OCI-LY7 (cell line): Measurements from ENCODE around the gene THSD7B. TPM values are rescaled to one million over a fixed set of nuclear protein-coding genes. Genes with fewer than 3 reads are reported as not detected.

Source experiments
- BruUV-seq: library from RNA; stranded (reverse); fragments of 400-500 nt; replicated peaks from 2 replicates; lab custom pipeline; 2021; lab: Mats Ljungman, UMichigan
- CTCF ChIA-PET: fragments of 300-600 bp; sonication (Branson Sonifier 250); formaldehyde crosslinking; loops from one replicate; lab custom pipeline; 2022; ENCODE audit warnings: antibody characterized with exemption; ENCODE audit not compliant: unreplicated experiment; lab: Charles Lee
- POLR2A ChIA-PET: fragments of 300-600 bp; sonication (Branson Sonifier 250); formaldehyde crosslinking; loops from one replicate; lab custom pipeline; 2022; ENCODE audit warnings: antibody characterized with exemption; lab: Charles Lee
- DNase-seq: peaks from one replicate; pipeline ENCODE4 v3.0.0-alpha.2; 2015; ENCODE audit warnings: low spot score
- H2AFZ ChIP-seq: fragments of 200-600 bp; sonication (generic), shearing (Covaris generic); 2 replicates; pipeline ENCODE4 v1.6.1; 2014; ENCODE audit warnings: mild to moderate bottlenecking, antibody characterized with exemption, low read length, moderate library complexity
- H3K27ac ChIP-seq: fragments of 200-600 bp; sonication (generic); 2 replicates; pipeline ENCODE4 v1.5.1; 2014; ENCODE audit warnings: mixed run types, low read depth, mild to moderate bottlenecking, moderate library complexity, low read length, inconsistent platforms; ENCODE audit not compliant: poor library complexity, severe bottlenecking
- H3K36me3 ChIP-seq: fragments of 200-600 bp; sonication (generic); 2 replicates; pipeline ENCODE4 v1.6.1; 2014; ENCODE audit warnings: mild to moderate bottlenecking, antibody characterized with exemption, low read length, moderate library complexity, mixed read lengths; ENCODE audit not compliant: insufficient read depth
- H3K4me1 ChIP-seq: fragments of 200-600 bp; sonication (generic); 2 replicates; pipeline ENCODE4 v1.5.1; 2014; ENCODE audit warnings: mild to moderate bottlenecking, low read length; ENCODE audit not compliant: insufficient read depth, poor library complexity, severe bottlenecking
- H3K4me2 ChIP-seq: fragments of 200-600 bp; sonication (generic); 2 replicates; pipeline ENCODE4 v1.6.1; 2014; ENCODE audit warnings: mild to moderate bottlenecking, low read length
- H3K4me3 ChIP-seq: fragments of 200-600 bp; sonication (generic); 2 replicates; pipeline ENCODE4 v1.5.1; 2014; ENCODE audit warnings: mild to moderate bottlenecking, low read depth, low read length; ENCODE audit not compliant: poor library complexity, severe bottlenecking
- H3K79me2 ChIP-seq: fragments of 200-600 bp; sonication (generic); 2 replicates; pipeline ENCODE4 v1.6.1; 2016; ENCODE audit warnings: low read depth, mild to moderate bottlenecking, low read length, moderate library complexity, mixed read lengths; ENCODE audit not compliant: insufficient read depth
- H3K9me2 ChIP-seq: fragments of 200-600 bp; sonication (generic); 2 replicates; pipeline ENCODE4 v1.6.1; 2016; ENCODE audit warnings: mild to moderate bottlenecking, low read length, mixed read lengths; ENCODE audit not compliant: insufficient read depth
- H3K9me3 ChIP-seq: fragments of 200-600 bp; sonication (generic); 2 replicates; pipeline ENCODE4 v1.6.1; 2014; ENCODE audit warnings: mild to moderate bottlenecking, mixed run types, low read length, mixed read lengths
- H4K20me1 ChIP-seq: fragments of 200-600 bp; sonication (generic); 2 replicates; pipeline ENCODE4 v1.6.1; 2014; ENCODE audit warnings: mild to moderate bottlenecking, antibody characterized with exemption, low read length, moderate library complexity, mixed read lengths; ENCODE audit not compliant: insufficient read depth
- EZH2phosphoT487 ChIP-seq: fragments of 200-600 bp; sonication (generic); IDR thresholded peaks from 2 replicates; pipeline ENCODE4 v1.6.1; 2018; ENCODE audit warnings: low read depth, borderline replicate concordance, mild to moderate bottlenecking, mixed run types, antibody characterized with exemption, low read length, moderate library complexity, mixed read lengths
- intact Hi-C: fragments of 100-400 bp; cut with micrococcal nuclease; formaldehyde crosslinking; loops from one replicate; pipeline ENCODE4 v1.10.0; 2022; ENCODE audit not compliant: unreplicated experiment
- total RNA-seq, 2 experiments: library from RNA; depleted of rRNA in 1 of 2; stranded (reverse); fragments of >200 nt in 1 of 2; shearing (Covaris generic) in 1 of 2; gene quantifications; 2 replicates each; pipeline ENCODE4 v1.2.3, GENCODE V29; 2014 to 2022
- TF ChIP-seq, protein P1 (sequence below): fragments of 200-600 bp; sonication (generic); conservative IDR thresholded peaks from 2 replicates; pipeline ENCODE4 v1.5.1; 2014; ENCODE audit warnings: mild to moderate bottlenecking, antibody characterized with exemption, low read length, moderate library complexity, mixed read lengths

The THSD7B gene
- total RNA-seq, 2 experiments from 2014 or later = 1.8 TPM

DNA sequence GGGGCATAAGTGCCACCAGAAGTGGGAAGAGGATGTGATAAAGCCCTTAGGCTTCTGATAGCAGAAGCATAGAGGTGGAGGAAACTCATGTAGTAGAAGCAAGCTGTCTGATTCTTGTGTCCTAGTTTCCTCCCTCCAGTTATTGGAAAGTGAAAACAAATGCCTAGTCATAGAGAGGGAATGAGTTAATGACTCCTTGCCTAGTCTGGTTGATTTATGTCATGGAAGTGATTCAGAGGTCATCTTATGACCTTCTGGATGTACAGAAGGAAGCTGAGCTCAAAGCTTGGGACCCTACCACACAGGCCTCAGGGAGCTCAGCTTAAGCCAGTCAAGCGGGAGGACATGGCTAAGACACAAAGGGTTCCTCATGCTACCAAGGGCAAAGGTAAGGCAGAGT is 232.2 kb downstream of the THSD7B start:
- intact Hi-C loops = no loop called here
- no peaks in the 10 kb centered on the region for H4K20me1 ChIP-seq
- no peak overlapping the region for H3K4me2 ChIP-seq
- CTCF ChIA-PET = no interaction called here
- TF ChIP-seq, protein P1, sequence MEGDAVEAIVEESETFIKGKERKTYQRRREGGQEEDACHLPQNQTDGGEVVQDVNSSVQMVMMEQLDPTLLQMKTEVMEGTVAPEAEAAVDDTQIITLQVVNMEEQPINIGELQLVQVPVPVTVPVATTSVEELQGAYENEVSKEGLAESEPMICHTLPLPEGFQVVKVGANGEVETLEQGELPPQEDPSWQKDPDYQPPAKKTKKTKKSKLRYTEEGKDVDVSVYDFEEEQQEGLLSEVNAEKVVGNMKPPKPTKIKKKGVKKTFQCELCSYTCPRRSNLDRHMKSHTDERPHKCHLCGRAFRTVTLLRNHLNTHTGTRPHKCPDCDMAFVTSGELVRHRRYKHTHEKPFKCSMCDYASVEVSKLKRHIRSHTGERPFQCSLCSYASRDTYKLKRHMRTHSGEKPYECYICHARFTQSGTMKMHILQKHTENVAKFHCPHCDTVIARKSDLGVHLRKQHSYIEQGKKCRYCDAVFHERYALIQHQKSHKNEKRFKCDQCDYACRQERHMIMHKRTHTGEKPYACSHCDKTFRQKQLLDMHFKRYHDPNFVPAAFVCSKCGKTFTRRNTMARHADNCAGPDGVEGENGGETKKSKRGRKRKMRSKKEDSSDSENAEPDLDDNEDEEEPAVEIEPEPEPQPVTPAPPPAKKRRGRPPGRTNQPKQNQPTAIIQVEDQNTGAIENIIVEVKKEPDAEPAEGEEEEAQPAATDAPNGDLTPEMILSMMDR = no peak
- TF ChIP-seq EZH2phosphoT487 = no peak
- H3K9me3 ChIP-seq = no peaks in the 10 kb centered on the region
- H2AFZ ChIP-seq = no peak overlapping the region
- H3K9me2 ChIP-seq = no peaks in the 10 kb centered on the region
- no peak for DNase-seq
- POLR2A ChIA-PET = no interaction called here
- no peaks in the 10 kb centered on the region for H3K4me1 ChIP-seq
- H3K27ac ChIP-seq = no peak overlapping the region
- no peaks in the 10 kb centered on the region for H3K79me2 ChIP-seq
- H3K4me3 ChIP-seq = no peak overlapping the region
- BruUV-seq = no TSS peak
- H3K36me3 ChIP-seq = no peaks in the 10 kb centered on the region

DNA sequence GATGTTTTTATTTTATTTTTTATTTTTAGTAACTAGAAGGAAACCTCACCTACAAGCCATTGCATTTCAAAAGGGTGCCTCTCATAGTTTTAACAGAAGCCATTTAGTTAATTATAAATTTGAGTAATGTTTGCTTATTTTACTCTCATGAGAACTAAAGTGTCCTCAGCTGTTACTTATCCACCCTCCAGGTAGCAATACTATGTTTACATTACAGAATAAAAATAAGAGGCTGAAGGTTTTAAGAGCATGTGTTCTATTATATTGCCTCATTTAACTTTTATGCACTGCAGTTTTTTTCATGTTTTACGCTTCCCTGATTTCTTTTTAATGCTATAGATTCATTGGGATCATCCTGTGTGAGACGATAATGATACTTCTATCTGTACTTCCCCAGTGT is 235.5 kb downstream of the THSD7B start:
- H4K20me1 ChIP-seq = no peaks in the 10 kb centered on the region
- H2AFZ ChIP-seq = no peak overlapping the region
- ChIA-PET CTCF (no interaction called here), POLR2A (interaction anchor here (1.3 kb wide), 1 partner anchor 11 kb away, joined by 3 read pairs; no protein-coding TSS in a partner anchor)
- no peak overlapping the region for H3K4me3 ChIP-seq
- no peaks in the 10 kb centered on the region for H3K36me3 ChIP-seq
- H3K27ac ChIP-seq = no peak overlapping the region
- H3K79me2 ChIP-seq = no peaks in the 10 kb centered on the region
- TF ChIP-seq, protein P1 = no peak
- TF ChIP-seq EZH2phosphoT487 = no peak
- H3K9me3 ChIP-seq = no peaks in the 10 kb centered on the region
- BruUV-seq = no TSS peak
- no peaks in the 10 kb centered on the region for H3K9me2 ChIP-seq
- no peak overlapping the region for H3K4me2 ChIP-seq
- no peaks in the 10 kb centered on the region for H3K4me1 ChIP-seq
- intact Hi-C loops = no loop called here
- no peak for DNase-seq

DNA sequence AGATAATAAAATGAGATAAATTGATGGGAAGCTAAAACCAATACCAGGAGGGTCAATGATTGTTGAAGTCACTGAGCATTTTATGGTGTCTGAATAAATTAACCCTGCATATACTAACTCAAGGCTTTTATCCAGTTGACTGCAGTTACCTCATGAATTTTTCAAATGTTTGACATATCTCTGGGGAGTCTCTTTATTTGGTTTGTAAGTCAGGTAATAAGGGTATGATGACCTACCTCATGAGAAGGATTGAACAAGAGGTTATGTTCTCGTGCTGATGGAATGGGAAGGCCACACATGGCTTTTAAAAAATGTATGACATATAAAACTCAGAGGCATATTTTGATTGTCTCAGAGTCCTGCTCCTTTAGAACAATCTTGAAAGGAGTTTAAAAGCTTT is 237.6 kb downstream of the THSD7B start:
- Histone ChIP-seq H3K27ac (no peak overlapping the region), H3K9me2 (no peaks in the 10 kb centered on the region), H3K79me2 (no peaks in the 10 kb centered on the region), H3K4me3 (no peak overlapping the region), H3K4me2 (no peak overlapping the region), H4K20me1 (no peaks in the 10 kb centered on the region), H3K4me1 (no peaks in the 10 kb centered on the region), H3K36me3 (no peaks in the 10 kb centered on the region), H3K9me3 (no peaks in the 10 kb centered on the region), H2AFZ (no peak overlapping the region)
- ChIA-PET POLR2A (no interaction called here), CTCF (no interaction called here)
- BruUV-seq = no TSS peak
- DNase-seq = no peak
- no peak for TF ChIP-seq EZH2phosphoT487
- TF ChIP-seq, protein P1 = no peak
- intact Hi-C loops = no loop called here
